Caki2 (cell line): ENCODE data around the gene TNFRSF1B. TPM values are rescaled to one million over a fixed set of nuclear protein-coding genes. Genes with fewer than 3 reads are reported as not detected.

Source experiments
- DNase-seq: peaks from one replicate; pipeline ENCODE4 v3.0.0-alpha.2; 2015; ENCODE audit warnings: low read depth
- in situ Hi-C: cut with HindIII; loops from 2 replicates; pipeline ENCODE4 v1.10.0; 2016; ENCODE audit warnings: low sequenced_read_pairs, low pct_unique_long_range_greater_than_20kb, mixed read lengths
- total RNA-seq: library from RNA; depleted of rRNA; stranded (reverse); fragments of >200 nt; shearing (Covaris generic); gene quantifications from 2 replicates; pipeline ENCODE4 v1.2.3, GENCODE V29; 2014; ENCODE audit warnings: low replicate concordance

TNFRSF1B gene
- total RNA-seq, 1 experiment from 2014 or later = 7.3 TPM

GRCh38 chr1:12183095-12183794, 16.5 kb downstream of the TNFRSF1B start:
- in situ Hi-C loops = no loop called here
- no peak for DNase-seq

- DNase-seq = peak; percentile 21
Measured at GRCh38 chr1:12184008-12184681, 17.4 kb downstream of the TNFRSF1B start.

GRCh38 chr1:12185036-12185917, 18.5 kb downstream of the TNFRSF1B start:
- no peak for DNase-seq
- in situ Hi-C loops = no loop called here

More at GRCh38 chr1:12184008-12184681, 17.4 kb downstream of the TNFRSF1B start:
- in situ Hi-C loops = no loop called here

- in situ Hi-C loops = no loop called here
- DNase-seq = no peak
Measured at GRCh38 chr1:12185918-12186678, 19.3 kb downstream of the TNFRSF1B start.

GRCh38 chr1:12186679-12186985, 19.8 kb downstream of the TNFRSF1B start:
- DNase-seq = no peak
- in situ Hi-C loops = no loop called here

GRCh38 chr1:12188115-12188514, 21.3 kb downstream of the TNFRSF1B start:
- DNase-seq = no peak
- in situ Hi-C loops = no loop called here

- in situ Hi-C loops = no loop called here
- DNase-seq = no peak
Measured at GRCh38 chr1:12188657-12189327, 22.0 kb downstream of the TNFRSF1B start.

GRCh38 chr1:12189328-12189682, 22.5 kb downstream of the TNFRSF1B start:
- DNase-seq = no peak
- in situ Hi-C loops = no loop called here

GRCh38 chr1:12191242-12192032, 24.6 kb downstream of the TNFRSF1B start:
- in situ Hi-C loops = no loop called here
- DNase-seq = no peak

- DNase-seq = no peak
- in situ Hi-C loops = no loop called here
Measured at GRCh38 chr1:12194666-12195216, 27.9 kb downstream of the TNFRSF1B start.

- in situ Hi-C loops = no loop called here
- no peak for DNase-seq
Measured at GRCh38 chr1:12195416-12195815, 28.6 kb downstream of the TNFRSF1B start.

GRCh38 chr1:12196641-12197482, 30.1 kb downstream of the TNFRSF1B start:
- no peak for DNase-seq
- in situ Hi-C loops = no loop called here

GRCh38 chr1:12197483-12197880, 30.7 kb downstream of the TNFRSF1B start:
- in situ Hi-C loops = no loop called here

GRCh38 chr1:12200208-12200607, 33.4 kb downstream of the TNFRSF1B start:
- in situ Hi-C loops = no loop called here

More at GRCh38 chr1:12197483-12197880, 30.7 kb downstream of the TNFRSF1B start:
- DNase-seq = no peak

GRCh38 chr1:12201352-12202189, 34.8 kb downstream of the TNFRSF1B start:
- no peak for DNase-seq
- in situ Hi-C loops = no loop called here

More at GRCh38 chr1:12200208-12200607, 33.4 kb downstream of the TNFRSF1B start:
- no peak for DNase-seq
